ENCODE results near the gene TRIM75. TPM values are rescaled to one million over a fixed set of nuclear protein-coding genes. Genes with fewer than 3 reads are reported as not detected.

The TRIM75 gene
- under 0.01 and 0.43 TPM in 2 replicates for total RNA-seq

GRCh38 chr4:165053645-165054044 lies at the start of gene TRIM75:
TRIM75 (plus strand) TSS chr4:165053866; CDS start chr4:165059148, 5,282 bp downstream.

GRCh38 chr4:165031436-165032211 lies 22.0 kb upstream of the TRIM75 start, which contains the start of gene TRIM60:
TRIM60 (plus strand) TSS chr4:165031999; CDS start chr4:165040073, 8,074 bp downstream.

Small RNAs within 50 kb of the gene (small RNA-seq; reads per million reads assigned to genes)
- not detected for gene AC106872.12 (ENCODE audit: low replicate concordance)

Other genes with a start within 250 kb of the TRIM75 start
- not detected in 2 replicates for gene APELA, start 176.7 kb upstream of the TRIM75 start, total RNA-seq
- gene TRIM61, start 76.2 kb upstream of the TRIM75 start, total RNA-seq: 2.7 and 4.2 TPM in 2 replicates
- gene TRIM60, start 21.9 kb upstream of the TRIM75 start, total RNA-seq: 0.88 and 1.1 TPM in 2 replicates
- 12.0 and 15.1 TPM in 2 replicates for gene TMEM192, start 59.0 kb downstream of the TRIM75 start, total RNA-seq
- 18.3 and 20.1 TPM in 2 replicates for gene KLHL2, start 153.7 kb downstream of the TRIM75 start, total RNA-seq

Data from placental pericyte (primary cell).